ENCODE data around the gene CDK5RAP2.

DNA sequence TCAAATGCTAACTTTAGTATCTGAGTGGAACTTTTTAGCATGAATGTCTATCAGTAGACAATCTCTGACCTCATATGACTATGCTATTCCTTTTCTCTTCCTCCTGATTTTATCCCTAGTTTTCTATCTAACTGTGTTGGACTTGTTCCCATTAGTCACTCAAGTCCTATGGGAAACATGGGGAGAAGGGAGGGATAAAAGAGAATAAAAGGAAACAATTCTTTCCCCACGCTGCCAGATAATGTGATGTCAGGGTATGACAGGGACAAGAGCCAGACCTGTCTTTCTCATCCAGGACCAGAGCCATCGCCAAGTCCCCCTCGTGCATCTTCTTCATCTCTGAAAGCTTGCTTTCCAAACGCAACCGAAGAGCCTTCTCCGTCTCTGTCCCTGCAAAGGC lies 43.9 kb downstream of the CDK5RAP2 start:
- TF ChIP-seq EZH2 (IDR thresholded peaks at IDR 0.05) (no peak), POLR2AphosphoS5 (IDR thresholded peaks at IDR 0.05; ENCODE audit: borderline replicate concordance, low read depth, low read length) (no peak), FOXP2 (optimal IDR thresholded peaks at IDR 0.05; ENCODE audit: control extremely low read depth, extremely low read length, insufficient read depth) (no peak)
